A673 (cell line): Measurements from ENCODE around the gene HTD2. TPM values are rescaled to one million over a fixed set of nuclear protein-coding genes. Genes with fewer than 3 reads are reported as not detected.

ENCODE experiments used
- BruUV-seq: library from RNA; stranded (reverse); fragments of 400-500 nt; replicated peaks from 2 replicates; lab custom pipeline; 2021; lab: Mats Ljungman, UMichigan
- CTCF ChIA-PET: fragments of 300-600 bp; sonication (Branson Sonifier 250); formaldehyde crosslinking; loops from one replicate; lab custom pipeline; 2022; ENCODE audit warnings: antibody characterized with exemption; lab: Charles Lee
- POLR2A ChIA-PET: fragments of 300-600 bp; sonication (Branson Sonifier 250); formaldehyde crosslinking; loops from one replicate; lab custom pipeline; 2022; ENCODE audit warnings: antibody characterized with exemption; ENCODE audit not compliant: low non-redundant PET; lab: Charles Lee
- DNase-seq: peaks from one replicate; pipeline ENCODE4 v3.0.0-alpha.2; 2015; ENCODE audit warnings: low spot score
- H3K27ac ChIP-seq: fragments of 200-600 bp; sonication (generic); 2 replicates; pipeline ENCODE4 v1.5.1; 2016; ENCODE audit warnings: mixed run types, low read depth, mild to moderate bottlenecking, mixed read lengths, antibody characterized with exemption, low read length; ENCODE audit not compliant: poor library complexity, severe bottlenecking
- H3K27me3 ChIP-seq: fragments of 200-600 bp; sonication (generic); replicated peaks from 2 replicates; pipeline ENCODE4 v1.6.1; 2017; ENCODE audit warnings: mixed run types, low read depth, mild to moderate bottlenecking, mixed read lengths, antibody characterized with exemption, low read length; ENCODE audit not compliant: insufficient read depth, poor library complexity
- H3K36me3 ChIP-seq: fragments of 200-600 bp; sonication (generic); 2 replicates; pipeline ENCODE4 v1.6.1; 2016; ENCODE audit warnings: mixed run types, mild to moderate bottlenecking, mixed read lengths, antibody characterized with exemption, low read length; ENCODE audit not compliant: insufficient read depth, poor library complexity, severe bottlenecking
- H3K4me1 ChIP-seq: fragments of 200-600 bp; sonication (generic); 2 replicates; pipeline ENCODE4 v1.6.1; 2017; ENCODE audit warnings: mixed run types, mild to moderate bottlenecking, mixed read lengths, antibody characterized with exemption, low read length; ENCODE audit not compliant: insufficient read depth, poor library complexity, severe bottlenecking
- H3K4me3 ChIP-seq: fragments of 200-600 bp; sonication (generic); 2 replicates; pipeline ENCODE4 v1.5.1; 2016; ENCODE audit warnings: low read depth, mixed run types, mild to moderate bottlenecking, mixed read lengths, low read length; ENCODE audit not compliant: poor library complexity, severe bottlenecking
- H3K9me3 ChIP-seq: fragments of 200-600 bp; sonication (generic); 2 replicates; pipeline ENCODE4 v1.6.1; 2016; ENCODE audit warnings: mixed run types, low read depth, mild to moderate bottlenecking, mixed read lengths, antibody characterized with exemption, low read length; ENCODE audit not compliant: poor library complexity, severe bottlenecking
- EZH2 ChIP-seq: fragments of 200-600 bp; sonication (generic); IDR thresholded peaks from 2 replicates; pipeline ENCODE4 v1.6.1; 2017; ENCODE audit warnings: borderline replicate concordance, low read depth, mild to moderate bottlenecking, mixed read lengths, antibody characterized with exemption, low read length; ENCODE audit not compliant: poor library complexity, severe bottlenecking
- intact Hi-C: fragments of 100-400 bp; cut with micrococcal nuclease; formaldehyde crosslinking; loops from one replicate; pipeline ENCODE4 v1.10.0; 2022; ENCODE audit not compliant: unreplicated experiment
- total RNA-seq: library from RNA; stranded (reverse); gene quantifications from 2 replicates; pipeline ENCODE4 v1.2.3, GENCODE V29; 2021
- TF ChIP-seq, protein P1 (sequence below): fragments of 300-800, 200-600 bp; sonication (generic); conservative IDR thresholded peaks from 2 replicates; pipeline ENCODE4 v1.5.1; 2017; ENCODE audit warnings: low read depth, mild to moderate bottlenecking, antibody characterized with exemption, low read length, moderate library complexity, mixed read lengths

HTD2 gene
- total RNA-seq, 1 experiment from 2014 or later: 9.0 TPM

DNA sequence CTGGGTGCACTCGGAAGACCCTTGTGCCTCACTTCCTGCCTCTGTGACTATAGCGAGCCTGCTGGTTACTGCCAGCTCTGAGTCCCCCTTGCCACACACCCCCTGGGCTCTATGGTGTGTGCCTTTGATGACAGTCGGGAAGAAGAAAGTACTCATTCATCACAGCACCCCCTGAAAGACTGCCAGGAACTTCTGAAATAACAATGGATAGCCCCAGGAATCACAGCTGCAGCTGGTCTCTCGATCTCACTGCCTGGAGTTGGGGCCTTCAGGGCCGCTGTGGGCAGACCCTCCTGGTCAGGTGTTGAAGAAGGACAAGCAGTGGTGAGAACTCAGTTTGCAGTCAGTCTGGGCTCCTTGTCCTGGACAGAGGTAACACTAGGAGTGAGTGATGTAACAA, 10.1 kb upstream of the HTD2 start:
- no peak overlapping the region for H3K4me3 ChIP-seq
- POLR2A ChIA-PET: no interaction called here
- H3K36me3 ChIP-seq: peaks cover 43% of the 10 kb centered on the region
- intact Hi-C loops: no loop called here
- H3K4me1 ChIP-seq: peaks cover 28% of the 10 kb centered on the region
- H3K27me3 ChIP-seq: no peaks in the 10 kb centered on the region
- DNase-seq: no peak
- peak overlapping the region; percentile 54 for H3K27ac ChIP-seq
- TF ChIP-seq, protein P1, sequence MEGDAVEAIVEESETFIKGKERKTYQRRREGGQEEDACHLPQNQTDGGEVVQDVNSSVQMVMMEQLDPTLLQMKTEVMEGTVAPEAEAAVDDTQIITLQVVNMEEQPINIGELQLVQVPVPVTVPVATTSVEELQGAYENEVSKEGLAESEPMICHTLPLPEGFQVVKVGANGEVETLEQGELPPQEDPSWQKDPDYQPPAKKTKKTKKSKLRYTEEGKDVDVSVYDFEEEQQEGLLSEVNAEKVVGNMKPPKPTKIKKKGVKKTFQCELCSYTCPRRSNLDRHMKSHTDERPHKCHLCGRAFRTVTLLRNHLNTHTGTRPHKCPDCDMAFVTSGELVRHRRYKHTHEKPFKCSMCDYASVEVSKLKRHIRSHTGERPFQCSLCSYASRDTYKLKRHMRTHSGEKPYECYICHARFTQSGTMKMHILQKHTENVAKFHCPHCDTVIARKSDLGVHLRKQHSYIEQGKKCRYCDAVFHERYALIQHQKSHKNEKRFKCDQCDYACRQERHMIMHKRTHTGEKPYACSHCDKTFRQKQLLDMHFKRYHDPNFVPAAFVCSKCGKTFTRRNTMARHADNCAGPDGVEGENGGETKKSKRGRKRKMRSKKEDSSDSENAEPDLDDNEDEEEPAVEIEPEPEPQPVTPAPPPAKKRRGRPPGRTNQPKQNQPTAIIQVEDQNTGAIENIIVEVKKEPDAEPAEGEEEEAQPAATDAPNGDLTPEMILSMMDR: no peak
- TF ChIP-seq EZH2: no peak
- no peaks in the 10 kb centered on the region for H3K9me3 ChIP-seq
- CTCF ChIA-PET: interaction anchor here (1.2 kb wide), 1 partner anchor 10 kb away, joined by 3 read pairs; the partner anchor contains the start of genes HTD2 and RPP14
- no TSS peak for BruUV-seq

- Histone ChIP-seq H3K9me3 (no peaks in the 10 kb centered on the region), H3K4me1 (peaks cover 28% of the 10 kb centered on the region), H3K4me3 (no peak overlapping the region), H3K27ac (peak overlapping the region; percentile 54), H3K36me3 (peaks cover 38% of the 10 kb centered on the region), H3K27me3 (no peaks in the 10 kb centered on the region)
- no peak for TF ChIP-seq EZH2
- TF ChIP-seq, protein P1: no peak
- DNase-seq: no peak
- CTCF ChIA-PET: interaction anchor here (1.2 kb wide), 1 partner anchor 9 kb away, joined by 3 read pairs; the partner anchor contains the start of genes HTD2 and RPP14
- POLR2A ChIA-PET: no interaction called here
- intact Hi-C loops: no loop called here
- BruUV-seq: no TSS peak
Measured at GRCh38 chr3:58296843-58297242, 9.5 kb upstream of the HTD2 start.

DNA sequence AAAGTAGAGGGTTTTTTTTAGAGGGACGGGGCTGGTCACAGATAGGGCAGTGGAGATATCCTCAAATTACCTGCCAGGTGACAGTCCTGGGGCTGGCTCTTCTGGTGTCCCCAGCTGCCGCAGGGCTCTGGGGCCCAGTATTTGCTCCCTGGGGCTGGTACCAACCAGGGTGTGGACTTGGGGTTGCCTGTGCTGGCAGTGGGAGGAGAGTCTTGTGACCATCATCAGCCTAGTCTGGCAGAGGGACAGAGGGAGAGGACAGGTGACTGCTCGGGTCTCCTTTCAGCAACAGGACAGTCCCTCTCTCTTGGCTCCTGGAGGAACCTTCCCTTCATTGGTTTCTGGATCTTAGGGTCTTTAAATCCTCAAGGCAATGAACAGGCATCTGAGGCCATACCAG, 8.1 kb upstream of the HTD2 start:
- Histone ChIP-seq H3K36me3 (peaks cover 27% of the 10 kb centered on the region), H3K27me3 (no peaks in the 10 kb centered on the region), H3K4me1 (peaks cover 28% of the 10 kb centered on the region), H3K4me3 (no peak overlapping the region), H3K27ac (no peak overlapping the region), H3K9me3 (no peaks in the 10 kb centered on the region)
- no peak for TF ChIP-seq EZH2
- TF ChIP-seq, protein P1: no peak
- ChIA-PET POLR2A (no interaction called here), CTCF (no interaction called here)
- no TSS peak for BruUV-seq
- DNase-seq: no peak
- intact Hi-C loops: no loop called here
